Measurements from ENCODE around the gene OLFML2B.

DNA sequence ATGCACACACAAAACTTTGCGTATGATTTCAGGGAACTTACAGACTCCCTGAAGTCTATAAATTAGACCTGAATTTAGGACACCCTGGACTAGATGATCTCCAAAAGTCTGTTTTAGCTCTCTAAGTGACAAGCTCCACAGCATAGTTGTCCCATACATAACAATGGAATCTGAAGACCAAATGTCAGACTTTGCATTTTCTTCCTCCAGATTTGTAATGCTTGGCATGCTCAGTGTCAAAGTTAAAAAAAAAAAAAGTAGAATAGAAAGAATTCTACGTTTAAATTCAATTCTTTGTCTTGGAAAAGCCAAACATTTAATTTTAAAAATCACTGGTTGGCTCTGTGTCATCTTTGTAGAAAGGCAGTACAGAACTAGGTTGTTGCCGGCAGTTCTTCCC, 66.7 kb downstream of the OLFML2B start:
- TF ChIP-seq POLR2A (IDR thresholded peaks at IDR 0.05) (no peak), CTCF (IDR thresholded peaks at IDR 0.05) (no peak)

All from esophagus squamous epithelium (tissue), 4 donors.